Transverse colon (tissue), 4 donors: ENCODE results near the gene ZNF207. TPM values are rescaled to one million over a fixed set of nuclear protein-coding genes. Genes with fewer than 3 reads are reported as not detected.
"Not testable (repeated sequence)": the region's sequence is repeated elsewhere in the genome, so short reads cannot be mapped to it uniquely, and the experiment has no call there.

Source experiments
- DNase-seq: peaks from one replicate; pipeline ENCODE4 v3.0.0-alpha.2; 2019
- H3K27ac ChIP-seq, 4 donors: fragments of 200-600 bp; sonication (generic); 2 replicates each; pipeline ENCODE4 v1.5.1; 2016 to 2018; ENCODE audit warnings: inconsistent platforms in 4 of 4
- H3K27me3 ChIP-seq: fragments of 200-600 bp; sonication (generic); 2 replicates; pipeline ENCODE4 v1.5.1; 2017; ENCODE audit warnings: inconsistent platforms
- H3K36me3 ChIP-seq, 4 donors: fragments of 200-600 bp; sonication (generic); 2 replicates each; pipeline ENCODE4 v1.5.1; 2017 to 2019; ENCODE audit warnings: inconsistent platforms in 4 of 4
- H3K4me1 ChIP-seq, 4 donors: fragments of 200-600 bp; sonication (generic); 2 replicates each; pipeline ENCODE4 v1.5.1; 2017 to 2020; ENCODE audit warnings: inconsistent platforms in 4 of 4
- H3K4me3 ChIP-seq, 4 donors: fragments of 200-600 bp; sonication (generic); 1 replicate in 1 of 4; 2 replicates in 3 of 4; pipeline versions ENCODE4 v1.5.1 to v1.6.1; 2017 to 2019; ENCODE audit warnings: inconsistent platforms in 4 of 4
- H3K9me3 ChIP-seq, 2 donors: fragments of 200-600 bp; sonication (generic); 2 replicates each; pipeline ENCODE4 v1.5.1; 2017 to 2019; ENCODE audit warnings: inconsistent platforms in 2 of 2
- CTCF ChIP-seq, 5 experiments: fragments of 200-600 bp in 3 of 5; fragments of 450-650 bp in 2 of 5; sonication (generic) in 3 of 5; IDR thresholded peaks; 1 replicate in 2 of 5; 2 replicates in 3 of 5; pipeline ENCODE4 v1.5.1; 2016 to 2017; ENCODE audit warnings: antibody characterized with exemption in 5 of 5, inconsistent platforms in 3 of 5, mild to moderate bottlenecking in 2 of 5, moderate library complexity in 1 of 5
- EP300 ChIP-seq: sonication (generic); formaldehyde crosslinking; IDR thresholded peaks from one replicate; pipeline ENCODE4 v1.6.1; 2017; ENCODE audit warnings: antibody characterized with exemption, low read depth
- POLR2A ChIP-seq: fragments of 450-650 bp; IDR thresholded peaks from one replicate; pipeline ENCODE4 v1.6.1; 2016; ENCODE audit warnings: antibody characterized with exemption, mild to moderate bottlenecking, moderate library complexity
- POLR2AphosphoS5 ChIP-seq, 3 donors: sonication (generic); formaldehyde crosslinking; IDR thresholded peaks; one replicate each; pipeline ENCODE4 v1.6.1; 2016; ENCODE audit warnings: antibody characterized with exemption in 3 of 3
- WGBS, 2 donors: methylation state at CpG; one replicate each; pipeline ENCODE4 v1.1.5; 2018; ENCODE audit warnings: low coverage in 1 of 2; 5-methylcytosine and 5-hydroxymethylcytosine counted together
- in situ Hi-C, 4 donors: fragments of 200-750 bp; cut with MboI; loops; one replicate each; pipeline versions ENCODE4 v1.15.0 to v1.15.1; 2017; ENCODE audit warnings: low sequenced_read_pairs in 3 of 4, low pct_ligation_motif_present in 1 of 4, low pct_unique_long_range_greater_than_20kb in 1 of 4
- intact Hi-C: fragments of 100-400 bp; cut with DNase I; formaldehyde crosslinking; loops from one replicate; pipeline ENCODE4 v1.15.1; 2023; ENCODE audit warnings: low total_unique reads
- total RNA-seq, 4 donors: library from RNA; depleted of rRNA; stranded (reverse); fragments of >200 nt; gene quantifications; one replicate each; pipeline ENCODE4 v1.1.0, GENCODE V29; 2016

ZNF207 gene
- total RNA-seq, 4 donors from 2014 or later = 78.9 to 203 (median 139) TPM

GRCh38 chr17:32350666-32351418 is 885 bp downstream of the ZNF207 start:
- intact Hi-C loops (no loop called here), in situ Hi-C loops (no loop called here)
- H3K27me3 ChIP-seq = no peaks in the 10 kb centered on the region
- TF ChIP-seq POLR2AphosphoS5 (IDR thresholded peaks at IDR 0.05) (no peak), POLR2A (no peak), EP300 (no peak), CTCF (IDR thresholded peaks at IDR 0.05) (no peak)
- H3K9me3 ChIP-seq = no peaks in the 10 kb centered on the region
- WGBS, 2 donors = 1% methylated on average over 12 to 20 of the region's 20 CpGs
- H3K27ac ChIP-seq = peak overlapping the region; percentile 96 to 99 (median 98)
- H3K4me1 ChIP-seq = peaks cover 25 to 60% (median 46%) of the 10 kb centered on the region in 4 donors
- peaks cover 0 to 30% (median 5%) of the 10 kb centered on the region in 4 donors for H3K36me3 ChIP-seq
- peak overlapping the region; percentile 60 to 95 (median 82) for H3K4me3 ChIP-seq
- DNase-seq = peak; percentile 33

- intact Hi-C loops, in situ Hi-C loops, H3K9me3 ChIP-seq, H3K27me3 ChIP-seq, H3K27ac ChIP-seq, DNase-seq: not testable (repeated sequence)
- Histone ChIP-seq H3K4me1 (peaks cover 33 to 76% (median 54%) of the 10 kb centered on the region in 4 donors), H3K36me3 (peaks cover 0 to 34% (median 5%) of the 10 kb centered on the region in 4 donors), H3K4me3 (peak overlapping the region in 1 of 4 donors; percentile 95)
- 86% methylated on average over 9 of the region's 9 CpGs; no CpG with 5 or more reads in 1 of the 2 donors for WGBS, 2 donors
Observed at GRCh38 chr17:32352734-32353133, 2.8 kb downstream of the ZNF207 start.

GRCh38 chr17:32355649-32356377 is 5.9 kb downstream of the ZNF207 start:
- intact Hi-C loops = no loop called here
- DNase-seq = no peak
- no peak overlapping the region for H3K27ac ChIP-seq
- no peak overlapping the region for H3K4me3 ChIP-seq
- no peaks in the 10 kb centered on the region for H3K9me3 ChIP-seq
- WGBS, 2 donors = 66 to 72% methylated on average over 5 to 6 of the region's 6 CpGs
- no peaks in the 10 kb centered on the region for H3K27me3 ChIP-seq
- TF ChIP-seq CTCF (IDR thresholded peaks at IDR 0.05) = no peak
- TF ChIP-seq POLR2A = no peak
- TF ChIP-seq POLR2AphosphoS5 (IDR thresholded peaks at IDR 0.05) = no peak
- TF ChIP-seq EP300 = no peak
- peaks cover 35 to 63% (median 46%) of the 10 kb centered on the region in 4 donors for H3K4me1 ChIP-seq
- in situ Hi-C loops = no loop called here
- H3K36me3 ChIP-seq = peaks cover 0 to 65% (median 20%) of the 10 kb centered on the region in 4 donors

- H3K27ac ChIP-seq = no peak overlapping the region
- no peak overlapping the region for H3K4me3 ChIP-seq
- in situ Hi-C loops (no loop called here), intact Hi-C loops (no loop called here)
- no peak for TF ChIP-seq POLR2AphosphoS5 (IDR thresholded peaks at IDR 0.05)
- TF ChIP-seq POLR2A = no peak
- no peak for TF ChIP-seq EP300
- TF ChIP-seq CTCF (IDR thresholded peaks at IDR 0.05) = no peak
- DNase-seq = no peak
- H3K36me3 ChIP-seq = peaks cover 0 to 68% (median 21%) of the 10 kb centered on the region in 4 donors
- no peaks in the 10 kb centered on the region for H3K9me3 ChIP-seq
- H3K4me1 ChIP-seq = peaks cover 35 to 63% (median 46%) of the 10 kb centered on the region in 4 donors
- WGBS, 2 donors = 90 to 91% methylated on average over 3 of the region's 3 CpGs
- no peaks in the 10 kb centered on the region for H3K27me3 ChIP-seq
Observed at GRCh38 chr17:32356378-32356743, 6.4 kb downstream of the ZNF207 start.
